Neural cell (in vitro differentiated cells): ENCODE data around the gene ACVR1.

Experiments used
- CTCF ChIP-seq: fragments of 450-650 bp; IDR thresholded peaks from 2 replicates; pipeline ENCODE4 v1.5.1; 2014; ENCODE audit warnings: antibody characterized with exemption, mild to moderate bottlenecking, moderate library complexity; ENCODE audit not compliant: poor library complexity, severe bottlenecking
- POLR2AphosphoS5 ChIP-seq: IDR thresholded peaks from 2 replicates; pipeline ENCODE4 v1.6.1; 2012
- RAD21 ChIP-seq: fragments of 450-650 bp; conservative IDR thresholded peaks from 2 replicates; pipeline ENCODE4 v1.6.1; 2014; ENCODE audit warnings: antibody characterized with exemption, mild to moderate bottlenecking, moderate library complexity
- REST ChIP-seq: IDR thresholded peaks from 2 replicates; pipeline ENCODE4 v1.6.1; 2012; ENCODE audit warnings: borderline replicate concordance
- SMC3 ChIP-seq: fragments of 450-650 bp; conservative IDR thresholded peaks from 2 replicates; pipeline ENCODE4 v1.6.1; 2014; ENCODE audit warnings: antibody characterized with exemption, mild to moderate bottlenecking, moderate library complexity; ENCODE audit not compliant: poor library complexity
- TAF1 ChIP-seq: IDR thresholded peaks from 2 replicates; pipeline ENCODE4 v1.6.1; 2012; ENCODE audit warnings: low read depth

DNA sequence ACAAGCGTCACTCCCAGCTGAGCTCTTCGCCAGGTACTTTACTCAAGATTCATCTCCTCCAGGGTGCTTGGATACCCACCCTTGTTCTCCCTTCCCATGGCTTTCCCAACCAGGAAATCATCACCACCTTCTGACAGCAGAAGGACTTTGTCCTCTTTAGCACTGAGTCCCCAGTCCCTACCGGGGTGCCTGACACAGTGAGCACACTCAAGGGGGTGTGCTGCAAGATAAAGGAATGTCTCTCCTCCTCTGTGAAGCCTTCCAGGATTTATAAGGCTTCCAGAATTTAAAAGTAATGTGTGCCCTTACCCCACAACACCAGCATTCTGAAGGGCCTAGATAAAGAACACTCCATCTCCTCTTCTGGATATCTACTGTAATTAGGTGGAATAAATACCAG, 39.6 kb downstream of the ACVR1 start:
- TF ChIP-seq CTCF (no peak), TAF1 (no peak), REST (no peak), SMC3 (no peak), POLR2AphosphoS5 (no peak), RAD21 (no peak)
